BLaER1 treated with 17β-estradiol and CSF1 and Interleukin-3, amounts not matched to agents 10 nM and 100 nM (cell line): ENCODE results near the gene SETD1A.
"Not testable (repeated sequence)": the region's sequence is repeated elsewhere in the genome, so short reads cannot be mapped to it uniquely, and the experiment has no call there.

Source experiments
- H3K27ac ChIP-seq, 11 experiments: shearing (Covaris generic); formaldehyde crosslinking; 2 replicates each; pipeline ENCODE4 v1.8.1; 2022
- H3K27me3 ChIP-seq, 11 experiments: shearing (Covaris generic); formaldehyde crosslinking; 2 replicates each; pipeline ENCODE4 v1.8.1; 2022
- H3K36me3 ChIP-seq, 11 experiments: shearing (Covaris generic); formaldehyde crosslinking; 2 replicates each; pipeline ENCODE4 v1.8.1; 2022
- H3K4me1 ChIP-seq, 10 experiments: shearing (Covaris generic); formaldehyde crosslinking; 2 replicates each; pipeline ENCODE4 v1.8.1; 2022
- H3K4me2 ChIP-seq, 11 experiments: shearing (Covaris generic); formaldehyde crosslinking; 2 replicates each; pipeline ENCODE4 v1.8.1; 2022
- H3K4me3 ChIP-seq, 10 experiments: shearing (Covaris generic); formaldehyde crosslinking; 2 replicates each; pipeline ENCODE4 v1.8.1; 2022
- H3K9ac ChIP-seq, 11 experiments: shearing (Covaris generic); formaldehyde crosslinking; 2 replicates each; pipeline ENCODE4 v1.8.1; 2022
- H3K9me3 ChIP-seq, 11 experiments: shearing (Covaris generic); formaldehyde crosslinking; replicated peaks in 1 of 11; 2 replicates each; pipeline ENCODE4 v1.8.1; 2022
- H4K20me1 ChIP-seq, 11 experiments: shearing (Covaris generic); formaldehyde crosslinking; 2 replicates each; pipeline ENCODE4 v1.8.1; 2022
- Cebpa-rat ChIP-seq, 11 experiments: shearing (Covaris generic); IDR thresholded peaks; 2 replicates each; pipeline ENCODE4 v1.8.1; 2022

The SETD1A gene

DNA sequence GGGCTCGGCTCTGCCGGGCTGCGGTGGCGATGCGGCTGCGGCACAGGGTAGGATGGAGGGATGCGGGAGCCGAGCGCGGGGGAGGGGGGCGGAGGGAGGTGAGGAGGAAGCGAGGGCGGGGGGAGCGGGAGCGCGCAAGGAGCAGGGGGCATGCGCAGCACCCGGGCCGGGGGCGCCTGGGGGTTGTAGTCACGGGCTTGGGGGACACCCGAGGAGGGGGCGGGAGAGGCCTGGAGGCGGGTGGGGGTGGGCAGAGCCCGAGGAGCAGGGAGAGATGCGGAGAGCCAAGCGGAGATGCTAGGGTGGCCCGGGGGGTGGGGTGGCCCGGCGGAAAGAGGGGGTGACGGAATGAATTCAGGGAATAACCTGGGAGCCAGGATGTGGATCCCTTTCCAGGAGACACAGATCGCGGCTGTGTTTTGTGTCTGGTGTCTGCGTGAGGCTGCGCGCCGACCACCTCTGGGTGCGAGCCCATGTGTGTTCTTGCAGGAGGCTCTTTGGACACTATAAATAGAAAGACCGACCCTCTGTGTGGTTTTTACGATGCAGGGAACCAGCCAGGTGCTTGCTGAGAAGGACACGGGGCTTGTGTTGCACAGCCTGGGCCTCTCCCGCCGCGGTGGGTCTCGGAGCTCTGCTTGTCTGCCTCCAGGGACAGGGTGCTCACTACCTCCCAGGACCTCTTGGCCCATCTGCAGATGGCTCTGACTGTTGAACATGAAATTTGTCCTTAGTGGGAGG, 53.2 kb downstream of the SETD1A start, which contains the start of gene STX1B:
TSS of gene STX1B (minus strand) at position 54 of the 741 bp plus-strand sequence. CDS start 242 bp downstream, outside the sequence.
- Histone ChIP-seq H3K27ac (no peak within 1 kb of the TSS), H3K4me1 (peaks cover 6 to 38% (median 32%) of the 10 kb centered on the region in 10 experiments; a peak in 19 of 20 replicates), H3K9me3 (no peaks in the 10 kb centered on the region; a peak in 1 of 22 replicates), H3K4me3 (peak within 1 kb of the TSS; percentile 23 to 67 (median 58); a peak in 19 of 20 replicates), H3K9ac (peak within 1 kb of the TSS in 9 of 11 experiments; percentile 26 to 69 (median 61); a peak in 17 of 22 replicates), H4K20me1 (peaks cover 0 to 3% (median 0%) of the 10 kb centered on the region in 11 experiments; a peak in 3 of 22 replicates), H3K27me3 (peaks cover 0 to 17% (median 8%) of the 10 kb centered on the region in 11 experiments; a peak in 9 of 22 replicates), H3K36me3 (no peaks in the 10 kb centered on the region), H3K4me2 (peak within 1 kb of the TSS; percentile 69 to 93 (median 82))
- no peak for TF ChIP-seq Cebpa-rat (IDR thresholded peaks at IDR 0.05)

DNA sequence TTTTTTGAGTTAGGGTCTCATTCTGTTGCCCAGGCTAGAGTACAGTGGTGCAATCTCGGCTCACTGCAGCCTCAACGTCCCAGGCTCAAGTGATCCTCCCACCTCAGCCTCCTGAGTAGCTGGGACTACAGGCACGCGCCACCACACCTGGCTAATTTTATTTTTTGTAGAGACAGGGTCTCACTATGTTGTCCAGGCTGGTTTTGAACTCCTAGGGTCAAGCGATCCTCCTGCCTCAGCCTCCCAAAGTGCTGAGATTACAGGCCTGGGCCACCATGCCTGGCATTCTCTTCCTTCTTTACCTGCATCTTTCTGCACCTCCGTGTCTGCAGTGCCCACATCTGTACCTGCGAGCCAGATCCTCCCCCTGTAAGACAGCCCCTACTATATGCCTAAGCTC, 54.3 kb downstream of the SETD1A start:
- H4K20me1 ChIP-seq, H3K27ac ChIP-seq, H3K9me3 ChIP-seq, H3K9ac ChIP-seq, H3K36me3 ChIP-seq, H3K4me2 ChIP-seq, H3K4me3 ChIP-seq: not testable (repeated sequence)
- H3K27me3 ChIP-seq: peaks cover 0 to 17% (median 8%) of the 10 kb centered on the region in 11 experiments; a peak in 9 of 22 replicates
- H3K4me1 ChIP-seq: peaks cover 6 to 38% (median 32%) of the 10 kb centered on the region in 10 experiments; a peak in 19 of 20 replicates

DNA sequence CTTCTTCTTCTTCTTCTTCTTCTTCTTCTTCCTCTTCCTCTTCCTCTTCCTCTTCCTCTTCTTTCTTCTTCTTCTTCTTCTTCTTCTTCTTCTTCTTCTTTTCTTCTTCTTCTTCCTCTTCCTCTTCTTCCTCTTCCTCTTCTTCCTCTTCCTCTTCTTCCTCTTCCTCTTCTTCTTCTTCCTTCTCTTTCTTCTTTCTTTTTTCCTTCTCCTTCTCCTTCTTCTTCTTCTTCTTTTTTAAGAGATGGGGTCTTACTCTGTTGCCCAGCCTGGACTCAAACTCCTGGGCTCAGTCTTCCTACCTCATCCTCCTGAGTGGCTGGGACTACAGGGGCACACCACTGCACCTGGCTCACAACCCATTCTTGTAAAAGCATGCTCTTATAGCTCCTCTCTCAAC, 55.7 kb downstream of the SETD1A start:
- peaks cover 0 to 17% (median 8%) of the 10 kb centered on the region in 11 experiments; a peak in 9 of 22 replicates for H3K27me3 ChIP-seq

DNA sequence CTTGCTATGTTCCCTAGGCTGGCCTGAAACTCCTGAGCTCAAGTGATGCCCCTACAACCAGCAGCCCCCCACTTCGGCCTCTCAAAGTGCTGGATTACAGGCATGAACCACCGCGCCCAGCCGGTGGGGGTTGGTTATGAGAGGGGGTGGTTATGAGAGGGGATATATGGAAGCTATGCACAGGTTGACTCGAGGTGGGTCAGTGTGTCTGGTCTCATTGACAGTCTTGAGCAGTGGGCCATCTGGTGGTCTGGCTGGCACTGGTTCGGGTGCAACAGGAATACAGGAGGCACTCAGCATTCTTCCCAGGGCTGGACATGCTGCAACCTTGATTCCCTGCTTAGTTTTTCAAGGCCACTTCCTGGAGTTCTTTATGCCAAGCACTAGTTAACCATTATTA, 58.5 kb downstream of the SETD1A start:
- no peak overlapping the region for H3K9ac ChIP-seq
- H3K27ac ChIP-seq: no peak overlapping the region
- peaks cover 0 to 6% (median 0%) of the 10 kb centered on the region in 11 experiments; a peak in 3 of 22 replicates for H3K9me3 ChIP-seq
- no peaks in the 10 kb centered on the region for H3K36me3 ChIP-seq
- peaks cover 0 to 10% (median 5%) of the 10 kb centered on the region in 11 experiments; a peak in 9 of 22 replicates for H3K27me3 ChIP-seq
- no peak overlapping the region for H3K4me3 ChIP-seq
- no peak for TF ChIP-seq Cebpa-rat (IDR thresholded peaks at IDR 0.05)
- no peak overlapping the region for H3K4me2 ChIP-seq
- no peaks in the 10 kb centered on the region for H4K20me1 ChIP-seq
- peaks cover 4 to 7% (median 5%) of the 10 kb centered on the region in 10 experiments; a peak in 17 of 20 replicates for H3K4me1 ChIP-seq

More for the DNA sequence above, 55.7 kb downstream of the SETD1A start:
- H3K4me3 ChIP-seq, H3K4me2 ChIP-seq, H4K20me1 ChIP-seq, H3K36me3 ChIP-seq, H3K9ac ChIP-seq, H3K9me3 ChIP-seq, H3K27ac ChIP-seq: not testable (repeated sequence)
- H3K4me1 ChIP-seq: peaks cover 6 to 25% (median 22%) of the 10 kb centered on the region in 10 experiments; a peak in 18 of 20 replicates

DNA sequence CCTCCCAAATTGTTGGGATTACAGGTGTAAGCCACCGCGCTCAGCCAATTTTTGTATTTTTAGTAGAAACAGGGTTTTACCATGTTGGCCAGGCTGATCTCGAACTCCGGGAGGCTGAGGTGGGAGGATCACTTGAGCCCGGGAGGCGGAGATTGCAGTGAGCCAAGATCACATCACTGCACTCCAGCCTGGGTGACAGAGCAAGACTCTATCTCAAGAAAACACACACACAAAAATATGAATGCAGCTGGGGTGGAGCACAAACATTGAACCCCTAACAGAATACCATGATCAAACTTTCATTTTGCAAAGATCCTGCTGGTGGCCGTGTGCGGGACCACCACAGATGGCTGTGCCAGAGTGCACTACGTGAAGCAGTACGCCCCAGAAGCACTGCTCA, 60.2 kb downstream of the SETD1A start:
- not testable (repeated sequence) for H3K27ac ChIP-seq, H3K4me1 ChIP-seq, H3K4me2 ChIP-seq, H3K9me3 ChIP-seq, H3K36me3 ChIP-seq, H4K20me1 ChIP-seq, H3K4me3 ChIP-seq, H3K27me3 ChIP-seq, H3K9ac ChIP-seq

DNA sequence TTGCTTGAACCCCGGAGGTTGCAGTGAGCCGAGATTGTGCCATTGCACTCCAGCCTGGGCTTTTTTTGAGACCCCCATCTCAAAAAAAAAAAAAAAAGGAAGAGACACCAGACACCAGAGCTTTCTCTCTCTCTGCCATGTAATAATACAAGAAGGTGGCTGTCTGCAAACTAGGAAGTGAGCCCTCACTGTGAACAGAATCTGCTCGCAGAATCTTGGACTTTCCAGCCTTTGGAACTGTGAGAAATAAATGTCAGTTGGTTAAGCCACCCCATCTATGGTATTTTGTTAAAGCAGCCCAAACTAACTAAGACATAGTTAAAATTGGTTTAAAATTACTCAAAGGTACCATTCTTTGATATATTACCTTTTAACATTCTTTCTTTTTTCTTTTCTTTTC, 63.0 kb downstream of the SETD1A start:
- Histone ChIP-seq H3K36me3 (no peaks in the 10 kb centered on the region), H3K4me2 (no peak overlapping the region), H3K4me3 (no peak overlapping the region), H3K27ac (no peak overlapping the region), H3K27me3 (no peaks in the 10 kb centered on the region), H3K9ac (no peak overlapping the region), H3K4me1 (peaks cover 2 to 26% (median 8%) of the 10 kb centered on the region in 10 experiments), H3K9me3 (peaks cover 0 to 6% (median 0%) of the 10 kb centered on the region in 11 experiments; a peak in 2 of 22 replicates), H4K20me1 (no peaks in the 10 kb centered on the region)
- TF ChIP-seq Cebpa-rat (IDR thresholded peaks at IDR 0.05): no peak

DNA sequence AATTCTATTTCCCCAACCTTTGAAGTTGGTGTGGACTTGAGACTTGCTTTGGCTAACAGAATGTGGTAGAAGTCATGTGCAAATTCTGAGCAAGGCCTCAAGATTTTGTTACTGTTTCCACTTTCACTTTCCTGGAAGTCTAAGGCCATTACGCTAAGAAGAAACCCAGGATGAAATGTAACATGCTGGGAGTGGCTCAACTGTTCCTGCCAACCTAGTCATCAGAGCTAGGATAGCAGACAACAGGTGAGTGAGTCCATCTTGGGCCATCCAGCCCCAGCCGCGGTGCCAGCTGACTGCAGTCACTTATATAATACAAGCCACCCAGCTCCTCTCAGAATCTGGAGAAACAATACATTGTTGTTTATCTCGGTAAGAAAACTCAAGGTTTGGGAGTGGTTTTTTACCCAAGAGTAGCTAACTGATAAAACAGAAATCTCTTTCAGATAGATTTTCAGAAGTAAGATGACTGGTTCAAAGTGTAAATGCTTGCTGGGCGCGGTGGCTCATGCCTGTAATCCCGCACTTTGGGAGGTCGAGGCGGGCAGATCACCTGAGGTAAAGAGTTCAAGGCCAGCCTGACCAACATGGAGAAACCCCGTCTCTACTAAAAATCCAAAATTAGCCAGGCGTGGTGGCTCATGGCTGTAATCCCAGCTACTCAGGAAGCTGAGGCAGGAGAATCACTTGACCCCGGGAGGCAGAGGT, 65.1 kb downstream of the SETD1A start:
- Histone ChIP-seq H3K27ac (no peak overlapping the region), H3K36me3 (no peaks in the 10 kb centered on the region), H3K27me3 (no peaks in the 10 kb centered on the region), H3K4me2 (peak overlapping the region in 2 of 11 experiments; percentile 7 to 23; a peak in 1 of 22 replicates), H3K9me3 (peaks cover 0 to 6% (median 0%) of the 10 kb centered on the region in 11 experiments; a peak in 2 of 22 replicates), H3K4me1 (peaks cover 14 to 42% (median 21%) of the 10 kb centered on the region in 10 experiments), H3K4me3 (no peak overlapping the region), H4K20me1 (no peaks in the 10 kb centered on the region), H3K9ac (no peak overlapping the region)
- no peak for TF ChIP-seq Cebpa-rat (IDR thresholded peaks at IDR 0.05)

DNA sequence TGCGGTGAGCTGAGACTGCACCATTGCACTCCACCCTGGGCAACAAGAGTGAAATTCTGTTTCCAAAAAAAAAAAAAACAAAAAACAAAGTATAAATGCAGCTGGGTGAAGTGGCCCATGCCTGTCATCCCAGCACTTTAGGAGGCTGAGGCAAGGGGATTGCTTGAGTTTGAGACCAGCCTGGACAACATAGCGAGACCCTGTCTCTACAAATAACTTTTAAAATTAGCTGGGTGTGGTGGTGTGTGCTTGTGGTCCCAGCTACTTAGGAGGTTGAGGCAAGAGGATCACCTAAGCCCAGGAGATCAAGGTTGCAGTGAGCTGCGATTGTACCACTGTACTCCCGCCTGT, 65.7 kb downstream of the SETD1A start:
- no peak for TF ChIP-seq Cebpa-rat (IDR thresholded peaks at IDR 0.05)

DNA sequence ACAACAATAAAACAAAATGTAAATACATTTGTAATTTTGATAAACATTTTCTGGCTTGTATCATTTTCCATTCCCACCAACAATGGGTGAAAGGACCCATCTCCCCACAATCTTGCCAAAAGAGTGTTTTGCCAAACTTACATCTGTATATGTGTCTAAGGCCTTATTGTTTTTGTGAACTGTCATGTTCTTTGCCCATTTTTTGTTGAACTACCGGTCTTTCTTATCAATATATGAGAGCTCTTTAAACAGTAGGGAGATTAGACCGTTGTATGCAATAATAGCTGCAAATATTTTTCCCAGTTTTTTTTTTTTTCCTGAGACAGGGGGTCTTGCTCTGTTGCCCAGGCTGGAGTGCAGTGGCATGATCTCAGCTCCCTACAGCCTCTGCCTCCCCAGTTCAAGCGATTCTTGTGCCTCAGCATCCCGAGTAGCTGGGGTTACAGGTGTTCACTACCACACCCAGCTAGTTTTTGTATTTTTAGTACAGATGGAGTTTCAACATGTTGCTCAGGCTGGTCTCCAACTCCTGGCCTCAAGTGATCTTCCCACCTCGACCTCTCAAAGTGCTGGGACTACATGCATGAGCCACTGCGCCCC, 66.2 kb downstream of the SETD1A start:
- Histone ChIP-seq H3K4me3 (no peak overlapping the region), H3K9ac (no peak overlapping the region), H3K4me1 (peaks cover 14 to 42% (median 21%) of the 10 kb centered on the region in 10 experiments), H4K20me1 (no peaks in the 10 kb centered on the region), H3K9me3 (peaks cover 0 to 6% (median 0%) of the 10 kb centered on the region in 11 experiments; a peak in 2 of 22 replicates), H3K27me3 (no peaks in the 10 kb centered on the region), H3K27ac (no peak overlapping the region), H3K36me3 (no peaks in the 10 kb centered on the region), H3K4me2 (no peak overlapping the region)
- no peak for TF ChIP-seq Cebpa-rat (IDR thresholded peaks at IDR 0.05)

More for the DNA sequence above, 65.7 kb downstream of the SETD1A start:
- peak overlapping the region in 2 of 11 experiments; percentile 7 to 23; a peak in 1 of 22 replicates for H3K4me2 ChIP-seq
- no peak overlapping the region for H3K27ac ChIP-seq
- H3K36me3 ChIP-seq: no peaks in the 10 kb centered on the region
- peaks cover 14 to 42% (median 21%) of the 10 kb centered on the region in 10 experiments for H3K4me1 ChIP-seq
- H3K9ac ChIP-seq: no peak overlapping the region
- H3K9me3 ChIP-seq: peaks cover 0 to 6% (median 0%) of the 10 kb centered on the region in 11 experiments; a peak in 2 of 22 replicates
- no peak overlapping the region for H3K4me3 ChIP-seq
- no peaks in the 10 kb centered on the region for H4K20me1 ChIP-seq
- H3K27me3 ChIP-seq: no peaks in the 10 kb centered on the region
